ENCODE data around the gene GARRE1. TPM values are rescaled to one million over a fixed set of nuclear protein-coding genes. Genes with fewer than 3 reads are reported as not detected.

The GARRE1 gene
- total RNA-seq, 1 experiment from 2014 or later: 16.9 TPM

DNA sequence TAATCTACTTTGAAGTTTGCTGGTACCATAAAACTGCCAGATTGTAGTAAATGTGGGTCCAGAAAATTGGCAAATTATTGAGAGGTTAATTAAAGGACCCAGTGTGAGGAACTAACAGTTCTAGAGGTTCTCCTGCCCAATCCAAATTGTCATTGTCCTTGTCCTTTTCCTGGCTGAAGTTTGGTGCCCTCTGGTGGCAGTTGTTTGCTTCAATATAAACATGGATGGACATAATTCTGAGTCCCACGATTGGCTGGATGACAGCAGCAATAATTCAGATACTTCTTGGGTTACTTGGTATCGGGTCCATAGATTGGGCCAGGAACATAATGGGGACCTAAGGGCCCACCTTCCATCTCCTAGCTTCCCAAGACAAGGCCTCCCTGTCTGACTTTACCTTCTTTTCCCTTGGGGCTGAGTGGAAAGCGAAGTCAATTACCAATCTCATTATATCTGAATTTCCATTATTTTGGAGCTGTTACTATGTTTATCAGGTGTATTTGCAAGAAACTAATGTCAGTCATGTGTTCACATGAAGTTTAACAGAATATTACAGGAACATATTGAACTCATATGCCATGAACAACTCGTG lies 33.8 kb upstream of the GARRE1 start:
- peaks cover 12 to 16% of the 10 kb centered on the region in 2 experiments; a peak in 3 of 4 replicates for H3K4me1 ChIP-seq (ENCODE audit: control insufficient read depth in 1 of 2, insufficient read depth in 2 of 2, low read length in 2 of 2)
- TF ChIP-seq RAD21 (IDR thresholded peaks at IDR 0.05; ENCODE audit: low read depth): peak; percentile 51
- TF ChIP-seq, protein P1, sequence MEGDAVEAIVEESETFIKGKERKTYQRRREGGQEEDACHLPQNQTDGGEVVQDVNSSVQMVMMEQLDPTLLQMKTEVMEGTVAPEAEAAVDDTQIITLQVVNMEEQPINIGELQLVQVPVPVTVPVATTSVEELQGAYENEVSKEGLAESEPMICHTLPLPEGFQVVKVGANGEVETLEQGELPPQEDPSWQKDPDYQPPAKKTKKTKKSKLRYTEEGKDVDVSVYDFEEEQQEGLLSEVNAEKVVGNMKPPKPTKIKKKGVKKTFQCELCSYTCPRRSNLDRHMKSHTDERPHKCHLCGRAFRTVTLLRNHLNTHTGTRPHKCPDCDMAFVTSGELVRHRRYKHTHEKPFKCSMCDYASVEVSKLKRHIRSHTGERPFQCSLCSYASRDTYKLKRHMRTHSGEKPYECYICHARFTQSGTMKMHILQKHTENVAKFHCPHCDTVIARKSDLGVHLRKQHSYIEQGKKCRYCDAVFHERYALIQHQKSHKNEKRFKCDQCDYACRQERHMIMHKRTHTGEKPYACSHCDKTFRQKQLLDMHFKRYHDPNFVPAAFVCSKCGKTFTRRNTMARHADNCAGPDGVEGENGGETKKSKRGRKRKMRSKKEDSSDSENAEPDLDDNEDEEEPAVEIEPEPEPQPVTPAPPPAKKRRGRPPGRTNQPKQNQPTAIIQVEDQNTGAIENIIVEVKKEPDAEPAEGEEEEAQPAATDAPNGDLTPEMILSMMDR (IDR thresholded peaks at IDR 0.05 in 2 of 3, conservative IDR thresholded peaks at IDR 0.05 in 1 of 3; ENCODE audit: borderline replicate concordance in 1 of 3, insufficient read depth in 1 of 3, low read depth in 2 of 3, low read length in 2 of 3): peak; percentile 55 to 90 (median 79); a peak in 5 of 6 replicates
- no peak for TF ChIP-seq ZFX (IDR thresholded peaks at IDR 0.05)
- H3K27me3 ChIP-seq (ENCODE audit: insufficient read depth, low read length): no peaks in the 10 kb centered on the region
- POLR2A ChIA-PET: no interaction called here
- intact Hi-C loops (cut with micrococcal nuclease): loop anchor here (1.0 kb wide), 1 partner anchor 442 kb away; no protein-coding TSS in a partner anchor
- H2AFZ ChIP-seq (ENCODE audit: low read depth, low read length, poor library complexity, severe bottlenecking): no peak overlapping the region
- H3K9ac ChIP-seq (ENCODE audit: low read length): no peak overlapping the region
- RAD21 ChIA-PET (ENCODE audit: low non-redundant PET in 1 of 2, low total read pairs in 2 of 2, uncharacterized antibody in 2 of 2, unreplicated experiment in 2 of 2): no interaction called here
- DNase-seq (ENCODE audit: low read depth, low spot score) (peak; percentile 64), ATAC-seq (peak; percentile 81)
- no peaks in the 10 kb centered on the region for H3K9me3 ChIP-seq (ENCODE audit: control insufficient read depth in 1 of 2, insufficient read depth in 1 of 2, low read depth in 1 of 2, low read length in 2 of 2)
- H3K79me2 ChIP-seq (ENCODE audit: insufficient read depth, low read length): peaks cover 70% of the 10 kb centered on the region
- H4K20me1 ChIP-seq (ENCODE audit: insufficient read depth): 0 out of 2 replicates have a peak, but pooled peaks cover 3% of the 10 kb centered on the region
- H3K9me2 ChIP-seq (ENCODE audit: insufficient read depth): no peaks in the 10 kb centered on the region
- no peak overlapping the region for H3K27ac ChIP-seq (ENCODE audit: low read depth, low read length)
- CTCF ChIA-PET: interaction anchor here (1.5 kb wide), 1 partner anchor 99 kb away, joined by 3 read pairs; no protein-coding TSS in a partner anchor
- H3K4me3 ChIP-seq (replicated peaks in 1 of 2; ENCODE audit: low read depth in 1 of 2, low read length in 2 of 2): no peak overlapping the region
- peaks cover 41 to 52% of the 10 kb centered on the region in 2 experiments for H3K36me3 ChIP-seq (ENCODE audit: control insufficient read depth in 1 of 2, insufficient read depth in 2 of 2, low read length in 2 of 2)
- no TSS peak for BruUV-seq (replicated peaks)
- no peak overlapping the region for H3K4me2 ChIP-seq (ENCODE audit: low read length)

GRCh38 chr19:34222386-34222785 lies 32.0 kb upstream of the GARRE1 start:
- ChIA-PET POLR2A (interaction anchor here (0.8 kb wide), 1 partner anchor 10 kb away, joined by 3 read pairs; no protein-coding TSS in a partner anchor), RAD21 (ENCODE audit: low non-redundant PET in 1 of 2, low total read pairs in 2 of 2, uncharacterized antibody in 2 of 2, unreplicated experiment in 2 of 2) (no interaction called here), CTCF (interaction anchor here (1.2 kb wide), 1 partner anchor 19 kb away, joined by 3 read pairs; no protein-coding TSS in a partner anchor)
- ATAC-seq (no peak), DNase-seq (ENCODE audit: low read depth, low spot score) (no peak)
- Histone ChIP-seq H3K9me2 (ENCODE audit: insufficient read depth) (no peaks in the 10 kb centered on the region), H4K20me1 (ENCODE audit: insufficient read depth) (0 out of 2 replicates have a peak, but pooled peaks cover 5% of the 10 kb centered on the region), H3K4me2 (ENCODE audit: low read length) (no peak overlapping the region), H3K4me3 (replicated peaks in 1 of 2; ENCODE audit: low read depth in 1 of 2, low read length in 2 of 2) (no peak overlapping the region), H3K36me3 (ENCODE audit: control insufficient read depth in 1 of 2, insufficient read depth in 2 of 2, low read length in 2 of 2) (peaks cover 50 to 65% of the 10 kb centered on the region in 2 experiments), H3K27me3 (ENCODE audit: insufficient read depth, low read length) (no peaks in the 10 kb centered on the region), H3K27ac (ENCODE audit: low read depth, low read length) (no peak overlapping the region), H3K79me2 (ENCODE audit: insufficient read depth, low read length) (peaks cover 64% of the 10 kb centered on the region), H3K9me3 (ENCODE audit: control insufficient read depth in 1 of 2, insufficient read depth in 1 of 2, low read depth in 1 of 2, low read length in 2 of 2) (no peaks in the 10 kb centered on the region), H2AFZ (ENCODE audit: low read depth, low read length, poor library complexity, severe bottlenecking) (no peak overlapping the region), H3K9ac (ENCODE audit: low read length) (no peak overlapping the region), H3K4me1 (ENCODE audit: control insufficient read depth in 1 of 2, insufficient read depth in 2 of 2, low read length in 2 of 2) (peaks cover 12 to 16% of the 10 kb centered on the region in 2 experiments; a peak in 3 of 4 replicates)
- intact Hi-C loops (cut with micrococcal nuclease): no loop called here
- no TSS peak for BruUV-seq (replicated peaks)
- TF ChIP-seq YY1 (IDR thresholded peaks at IDR 0.05; ENCODE audit: extremely low read depth, insufficient replicate concordance, low read depth, low read length): no peak
- TF ChIP-seq EZH2phosphoT487 (IDR thresholded peaks at IDR 0.05; ENCODE audit: borderline replicate concordance): no peak
- no peak for TF ChIP-seq EGR1 (IDR thresholded peaks at IDR 0.05; ENCODE audit: low read depth)
- TF ChIP-seq POLR2AphosphoS5 (IDR thresholded peaks at IDR 0.05; ENCODE audit: low read depth, low read length): no peak
- no peak for TF ChIP-seq ZBTB33 (IDR thresholded peaks at IDR 0.05; ENCODE audit: extremely low read depth, insufficient replicate concordance, low read length)
- TF ChIP-seq CEBPB (IDR thresholded peaks at IDR 0.05; ENCODE audit: low read depth): no peak
- no peak for TF ChIP-seq SRF (IDR thresholded peaks at IDR 0.05; ENCODE audit: low read depth)
- no peak for TF ChIP-seq SP1 (IDR thresholded peaks at IDR 0.05; ENCODE audit: low read depth)
